Brain microvascular endothelial cell (primary cell): ENCODE results near the gene CCDC150.
"Not testable (repeated sequence)": the region's sequence is repeated elsewhere in the genome, so short reads cannot be mapped to it uniquely, and the experiment has no call there.

Experiments
- DNase-seq: peaks from one replicate; pipeline ENCODE4 v3.0.0-alpha.2; 2020
- H3K27ac ChIP-seq: fragments of 250-450 bp; sonication (Bioruptor Pico); 2 replicates; pipeline ENCODE4 v1.5.1; 2020; ENCODE audit warnings: mild to moderate bottlenecking, moderate library complexity
- H3K27me3 ChIP-seq: fragments of 250-450 bp; sonication (Bioruptor Pico); replicated peaks from 2 replicates; pipeline ENCODE4 v1.5.1; 2020; ENCODE audit warnings: mild to moderate bottlenecking
- H3K36me3 ChIP-seq: fragments of 250-450 bp; sonication (Bioruptor Pico); replicated peaks from 2 replicates; pipeline ENCODE4 v1.5.1; 2020; ENCODE audit warnings: mild to moderate bottlenecking
- H3K4me3 ChIP-seq: 2 replicates; pipeline ENCODE4 v1.5.1; 2011; ENCODE audit warnings: low read depth, mild to moderate bottlenecking, control low read depth, low read length, moderate library complexity
- CTCF ChIP-seq: IDR thresholded peaks from 2 replicates; pipeline ENCODE4 v1.5.1; 2011; ENCODE audit warnings: low read depth, mild to moderate bottlenecking, moderate library complexity, low read length, control low read depth, inconsistent platforms; ENCODE audit errors: missing control alignments
- in situ Hi-C: cut with HindIII; loops from 2 replicates; pipeline ENCODE4 v1.10.0; 2017; ENCODE audit warnings: low sequenced_read_pairs, low pct_ligation_motif_present

The CCDC150 gene

GRCh38 chr2:196677404-196677803, 37.9 kb downstream of the CCDC150 start:
- no peak overlapping the region for H3K27ac ChIP-seq
- H3K27me3 ChIP-seq: no peaks in the 10 kb centered on the region
- TF ChIP-seq CTCF: no peak
- DNase-seq: peak; percentile 41
- no peaks in the 10 kb centered on the region for H3K36me3 ChIP-seq
- H3K4me3 ChIP-seq: no peak overlapping the region
- in situ Hi-C loops: no loop called here

DNA sequence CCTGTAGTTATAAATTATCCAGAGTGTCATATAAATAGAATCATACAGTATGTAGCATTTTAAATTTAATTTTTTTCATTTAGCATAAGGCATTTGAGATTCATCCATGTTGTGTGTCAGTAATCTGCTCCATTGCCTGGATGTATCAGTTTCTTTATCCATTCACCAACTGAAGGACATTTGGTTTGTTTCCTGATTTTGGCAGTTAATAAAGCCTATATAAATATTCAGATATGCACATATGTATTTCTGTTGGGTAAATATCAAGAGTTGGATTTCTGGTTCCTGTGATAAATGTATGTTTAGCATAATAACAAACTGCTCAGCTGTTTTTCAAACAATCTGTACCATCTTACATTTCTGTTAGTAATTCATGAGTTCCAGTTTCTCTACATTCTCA, 39.9 kb downstream of the CCDC150 start:
- Histone ChIP-seq H3K36me3 (no peaks in the 10 kb centered on the region), H3K27me3 (no peaks in the 10 kb centered on the region), H3K27ac (no peak overlapping the region), H3K4me3 (no peak overlapping the region)
- no peak for DNase-seq
- in situ Hi-C loops: no loop called here
- no peak for TF ChIP-seq CTCF

DNA sequence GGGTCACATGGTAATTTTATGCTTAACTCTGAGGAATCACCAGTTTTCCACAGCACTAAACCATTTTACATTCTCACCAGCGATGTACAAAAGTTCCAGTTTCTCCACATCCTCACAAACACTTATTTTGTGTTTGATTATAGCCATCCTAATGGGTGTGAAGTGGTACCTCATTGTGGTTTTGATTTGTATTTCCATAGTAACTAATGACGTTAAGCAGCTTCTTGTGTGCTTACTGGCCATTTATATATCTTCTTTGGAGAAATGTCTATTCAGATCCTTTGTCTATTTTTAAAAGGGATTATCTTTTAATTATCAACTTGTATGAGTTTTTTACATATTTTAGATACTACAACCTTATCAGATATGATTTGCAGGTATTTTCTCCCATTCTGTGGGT, 42.0 kb downstream of the CCDC150 start:
- TF ChIP-seq CTCF: no peak
- in situ Hi-C loops: no loop called here
- H3K27me3 ChIP-seq: no peaks in the 10 kb centered on the region
- DNase-seq: no peak
- no peaks in the 10 kb centered on the region for H3K36me3 ChIP-seq
- no peak overlapping the region for H3K4me3 ChIP-seq
- no peak overlapping the region for H3K27ac ChIP-seq

DNA sequence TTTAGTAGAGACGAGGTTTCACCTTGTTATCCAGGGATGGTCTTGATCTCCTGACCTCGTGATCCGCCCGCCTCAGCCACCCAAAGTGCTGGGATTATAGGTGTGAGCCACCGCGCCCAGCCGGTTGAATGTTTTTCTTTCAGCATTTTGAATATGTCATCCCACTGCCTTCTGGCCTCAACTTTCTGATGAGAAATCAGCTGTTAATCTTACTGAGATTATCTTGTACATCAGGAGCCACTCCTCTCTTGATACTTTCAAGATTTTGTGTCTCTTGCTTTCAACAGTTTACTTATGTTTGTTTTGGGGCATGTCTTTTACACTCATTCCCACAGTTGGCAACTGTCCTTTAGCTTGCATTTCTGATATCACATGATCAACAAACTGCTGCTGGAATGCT, 46.3 kb downstream of the CCDC150 start:
- H3K27me3 ChIP-seq: no peaks in the 10 kb centered on the region
- DNase-seq: no peak
- no peak overlapping the region for H3K27ac ChIP-seq
- no peak for TF ChIP-seq CTCF
- in situ Hi-C loops: no loop called here
- H3K36me3 ChIP-seq: no peaks in the 10 kb centered on the region
- no peak overlapping the region for H3K4me3 ChIP-seq

GRCh38 chr2:196686737-196687136, 47.2 kb downstream of the CCDC150 start:
- DNase-seq: not testable (repeated sequence)

GRCh38 chr2:196696423-196697079, 57.0 kb downstream of the CCDC150 start:
- H3K27ac ChIP-seq: no peak overlapping the region
- TF ChIP-seq CTCF: no peak
- DNase-seq: peak; percentile 70
- H3K27me3 ChIP-seq: no peaks in the 10 kb centered on the region
- no peak overlapping the region for H3K4me3 ChIP-seq
- H3K36me3 ChIP-seq: no peaks in the 10 kb centered on the region
- in situ Hi-C loops: no loop called here

More at GRCh38 chr2:196686737-196687136, 47.2 kb downstream of the CCDC150 start:
- H3K27me3 ChIP-seq, H3K27ac ChIP-seq, in situ Hi-C loops, H3K36me3 ChIP-seq, H3K4me3 ChIP-seq: not testable (repeated sequence)
